OCI-LY1 (cell line): ENCODE data around the gene FNBP1.

Source experiments
- H2AFZ ChIP-seq: fragments of 200-600 bp; sonication (generic), shearing (Covaris generic); 2 replicates; pipeline ENCODE4 v1.6.0; 2014; ENCODE audit warnings: antibody characterized with exemption, mild to moderate bottlenecking, low read length
- H3F3A ChIP-seq: fragments of 200-600 bp; sonication (generic), shearing (Covaris generic); 2 replicates; pipeline ENCODE4 v1.6.0; 2014; ENCODE audit warnings: mild to moderate bottlenecking, antibody characterized with exemption, low read length, moderate library complexity; ENCODE audit not compliant: insufficient read depth
- H3K27ac ChIP-seq: fragments of 200-600 bp; sonication (generic); 2 replicates; pipeline ENCODE4 v1.5.1; 2014; ENCODE audit warnings: low read length, mixed run types, mild to moderate bottlenecking, low read depth; ENCODE audit not compliant: poor library complexity, severe bottlenecking
- H3K27me3 ChIP-seq: fragments of 200-600 bp; sonication (generic); 2 replicates; pipeline ENCODE4 v1.6.0; 2014; ENCODE audit warnings: antibody characterized with exemption, mild to moderate bottlenecking, low read length, moderate library complexity; ENCODE audit not compliant: insufficient read depth
- H3K36me3 ChIP-seq: fragments of 200-600 bp; sonication (generic); 2 replicates; pipeline ENCODE4 v1.6.1; 2014; ENCODE audit warnings: mild to moderate bottlenecking, antibody characterized with exemption, low read length, moderate library complexity, mixed read lengths; ENCODE audit not compliant: insufficient read depth
- H3K4me1 ChIP-seq: fragments of 200-600 bp; sonication (generic); 2 replicates; pipeline ENCODE4 v1.5.1; 2014; ENCODE audit warnings: mild to moderate bottlenecking, low read length, moderate library complexity; ENCODE audit not compliant: insufficient read depth, severe bottlenecking
- H3K4me2 ChIP-seq: fragments of 200-600 bp; sonication (generic), shearing (Covaris generic); 2 replicates; pipeline ENCODE4 v1.6.1; 2014; ENCODE audit warnings: low read length
- H3K4me3 ChIP-seq: fragments of 200-600 bp; sonication (generic); 2 replicates; pipeline ENCODE4 v1.5.1; 2014; ENCODE audit warnings: low read length, low read depth, mild to moderate bottlenecking, mixed read lengths; ENCODE audit not compliant: poor library complexity, severe bottlenecking
- H3K79me2 ChIP-seq: fragments of 200-600 bp; shearing (Covaris generic); 2 replicates; pipeline ENCODE4 v1.6.1; 2016; ENCODE audit warnings: mixed run types, low read length, mixed read lengths; ENCODE audit not compliant: insufficient read depth
- H3K9ac ChIP-seq: fragments of 200-600 bp; sonication (generic), shearing (Covaris generic); 2 replicates; pipeline ENCODE4 v1.6.1; 2014; ENCODE audit warnings: mild to moderate bottlenecking, low read length, mixed read lengths
- H3K9me2 ChIP-seq: fragments of 200-600 bp; sonication (generic), shearing (Covaris generic); 2 replicates; pipeline ENCODE4 v1.6.1; 2014; ENCODE audit warnings: low read depth, mild to moderate bottlenecking, low read length, mixed read lengths
- H3K9me3 ChIP-seq: fragments of 200-600 bp; shearing (Covaris generic); 2 replicates; pipeline ENCODE4 v1.6.1; 2014; ENCODE audit warnings: low read length, mixed read lengths
- H4K20me1 ChIP-seq: fragments of 200-600 bp; sonication (generic), shearing (Covaris generic); 2 replicates; pipeline ENCODE4 v1.6.0; 2016; ENCODE audit warnings: mild to moderate bottlenecking, low read length; ENCODE audit not compliant: insufficient read depth
- CTCF ChIP-seq: fragments of 200-600 bp; sonication (generic), shearing (Covaris generic); IDR thresholded peaks from 2 replicates; pipeline ENCODE4 v1.5.1; 2017; ENCODE audit warnings: mild to moderate bottlenecking, antibody characterized with exemption, low read length, moderate library complexity, mixed read lengths
- EZH2 ChIP-seq: fragments of 200-600 bp; sonication (generic), shearing (Covaris generic); IDR thresholded peaks from 2 replicates; pipeline ENCODE4 v1.8.0; 2017; ENCODE audit warnings: borderline replicate concordance, mixed run types, mild to moderate bottlenecking, antibody characterized with exemption, low read length, moderate library complexity, mixed read lengths

The FNBP1 gene

GRCh38 chr9:129869585-129870501, 173.1 kb downstream of the FNBP1 start:
- TF ChIP-seq EZH2: no peak
- no peak for TF ChIP-seq CTCF
- no peak overlapping the region for H3K4me3 ChIP-seq
- H2AFZ ChIP-seq: no peak overlapping the region
- H3K9me3 ChIP-seq: no peaks in the 10 kb centered on the region
- H3K79me2 ChIP-seq: no peaks in the 10 kb centered on the region
- no peaks in the 10 kb centered on the region for H3K27me3 ChIP-seq
- peak overlapping the region; percentile 5; the same call in 1 of the 2 replicates for H3K9ac ChIP-seq
- H3K36me3 ChIP-seq: no peaks in the 10 kb centered on the region
- no peaks in the 10 kb centered on the region for H3F3A ChIP-seq
- peaks cover 12% of the 10 kb centered on the region for H3K4me1 ChIP-seq
- peak overlapping the region; percentile 42; the same call in 1 of the 2 replicates for H3K4me2 ChIP-seq
- no peaks in the 10 kb centered on the region for H4K20me1 ChIP-seq
- no peaks in the 10 kb centered on the region for H3K9me2 ChIP-seq
- no peak overlapping the region for H3K27ac ChIP-seq

- Histone ChIP-seq H3K4me1 (peaks cover 12% of the 10 kb centered on the region), H3K4me2 (peak overlapping the region; percentile 42; the same call in 1 of the 2 replicates), H3K36me3 (no peaks in the 10 kb centered on the region), H3K27me3 (no peaks in the 10 kb centered on the region), H4K20me1 (no peaks in the 10 kb centered on the region), H3K9me3 (no peaks in the 10 kb centered on the region), H3K4me3 (no peak overlapping the region), H3K27ac (no peak overlapping the region), H3F3A (no peaks in the 10 kb centered on the region), H2AFZ (no peak overlapping the region), H3K9ac (peak overlapping the region; percentile 5; the same call in 1 of the 2 replicates), H3K9me2 (no peaks in the 10 kb centered on the region), H3K79me2 (no peaks in the 10 kb centered on the region)
- TF ChIP-seq EZH2: no peak
- no peak for TF ChIP-seq CTCF
These were observed 174.0 kb downstream of the FNBP1 start for GRCh38 chr9:129868872-129869486.

- no peaks in the 10 kb centered on the region for H3K9me2 ChIP-seq
- no peaks in the 10 kb centered on the region for H3K27me3 ChIP-seq
- H3K9me3 ChIP-seq: no peaks in the 10 kb centered on the region
- H3K36me3 ChIP-seq: no peaks in the 10 kb centered on the region
- H3F3A ChIP-seq: no peaks in the 10 kb centered on the region
- H3K79me2 ChIP-seq: no peaks in the 10 kb centered on the region
- no peak overlapping the region; the same call in 1 of the 2 replicates for H3K9ac ChIP-seq
- no peak overlapping the region for H2AFZ ChIP-seq
- H3K4me2 ChIP-seq: 0 out of 2 replicates have a peak overlapping the region, but pooled peaks have one; percentile 42
- no peaks in the 10 kb centered on the region for H4K20me1 ChIP-seq
- H3K4me1 ChIP-seq: peaks cover 12% of the 10 kb centered on the region
- H3K27ac ChIP-seq: no peak overlapping the region
- TF ChIP-seq CTCF: no peak; the same call in 1 of the 2 replicates
- no peak for TF ChIP-seq EZH2
- no peak overlapping the region for H3K4me3 ChIP-seq
These were observed 174.7 kb downstream of the FNBP1 start for GRCh38 chr9:129868023-129868871.
